ENCODE data around the gene SRA1. TPM values are rescaled to one million over a fixed set of nuclear protein-coding genes. Genes with fewer than 3 reads are reported as not detected.

Gene SRA1
- total RNA-seq (2014; rRNA removed; shearing (Covaris generic)) = 18.8 and 19.1 TPM in 2 replicates
- 21.3 and 24.5 TPM in 2 replicates for total RNA-seq (2022)
- Bru-seq, nascent RNA = percentile 71 among the genes with signal in this experiment
- percentile 76 among the genes with signal in this experiment for BruChase-seq, experiment 1, labeled RNA remaining after a 6-hour chase
- percentile 73 among the genes with signal in this experiment for BruChase-seq, experiment 2, labeled RNA remaining after a 2-hour chase
- long read RNA-seq, transcript SRA1-205 (4 exons, 1,466 nt) = minor isoform, 12 of 76 reads
- long read RNA-seq, transcript SRA1-201 (5 exons, 2,107 nt) = major isoform, 54 of 76 reads
- long read RNA-seq, partial matches to known transcripts = 2 of 76 reads
- long read RNA-seq, other reads (novel, unspliced or antisense) = 7 of 76 reads

DNA sequence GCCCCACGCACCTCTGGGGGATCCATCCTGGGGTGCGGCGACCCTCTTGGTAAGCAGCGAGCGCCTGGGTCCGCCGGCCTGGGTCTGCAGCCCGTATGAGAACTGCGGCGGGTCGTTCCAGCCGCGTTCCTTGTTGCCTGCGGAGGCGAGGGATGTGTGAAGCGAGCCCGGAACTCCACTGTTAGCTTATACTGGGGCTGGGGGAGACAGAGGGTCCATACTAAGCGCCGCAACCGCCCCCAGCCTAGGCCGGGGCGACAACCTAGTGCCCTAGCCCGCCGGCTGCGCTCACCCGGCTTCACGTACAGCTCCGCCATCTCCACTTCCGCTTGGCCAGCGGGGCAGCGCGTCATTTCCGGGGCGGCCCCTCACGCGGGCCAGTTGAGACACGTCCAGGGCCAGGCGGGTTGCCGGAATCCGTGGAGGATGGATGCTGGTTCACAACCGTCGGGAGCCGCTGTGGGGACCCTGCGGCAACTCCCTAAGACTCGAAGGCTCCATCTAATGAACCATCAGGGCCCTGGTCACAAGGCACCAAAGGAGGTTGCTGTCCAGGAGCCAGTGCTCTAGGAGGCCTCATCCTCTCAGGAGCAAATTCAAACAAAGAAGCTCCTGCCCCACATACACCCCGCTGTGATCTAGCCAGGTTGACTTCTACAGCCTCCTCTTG is at the start of gene SRA1:
Gene SRA1 (minus strand): TSS at position 338 of the 670 bp plus-strand sequence. CDS start 21 bp downstream, at position 317.
- intact Hi-C loops (cut with micrococcal nuclease; ENCODE audit: unreplicated experiment) = loop anchor here (2.0 to 10.0 kb wide), 4 partner anchors 82 to 312 kb away; partner anchors contain the start of genes ANKHD1, SLC4A9 and TMCO6
- no peaks in the 10 kb centered on the region for H4K20me1 ChIP-seq (ENCODE audit: insufficient read depth, low read length)
- no peaks in the 10 kb centered on the region for H3K9me3 ChIP-seq (ENCODE audit: low read length)
- no peak for TF ChIP-seq EZH2phosphoT487 (IDR thresholded peaks at IDR 0.05; ENCODE audit: borderline replicate concordance, low read depth, low read length)
- TF ChIP-seq, protein P1, sequence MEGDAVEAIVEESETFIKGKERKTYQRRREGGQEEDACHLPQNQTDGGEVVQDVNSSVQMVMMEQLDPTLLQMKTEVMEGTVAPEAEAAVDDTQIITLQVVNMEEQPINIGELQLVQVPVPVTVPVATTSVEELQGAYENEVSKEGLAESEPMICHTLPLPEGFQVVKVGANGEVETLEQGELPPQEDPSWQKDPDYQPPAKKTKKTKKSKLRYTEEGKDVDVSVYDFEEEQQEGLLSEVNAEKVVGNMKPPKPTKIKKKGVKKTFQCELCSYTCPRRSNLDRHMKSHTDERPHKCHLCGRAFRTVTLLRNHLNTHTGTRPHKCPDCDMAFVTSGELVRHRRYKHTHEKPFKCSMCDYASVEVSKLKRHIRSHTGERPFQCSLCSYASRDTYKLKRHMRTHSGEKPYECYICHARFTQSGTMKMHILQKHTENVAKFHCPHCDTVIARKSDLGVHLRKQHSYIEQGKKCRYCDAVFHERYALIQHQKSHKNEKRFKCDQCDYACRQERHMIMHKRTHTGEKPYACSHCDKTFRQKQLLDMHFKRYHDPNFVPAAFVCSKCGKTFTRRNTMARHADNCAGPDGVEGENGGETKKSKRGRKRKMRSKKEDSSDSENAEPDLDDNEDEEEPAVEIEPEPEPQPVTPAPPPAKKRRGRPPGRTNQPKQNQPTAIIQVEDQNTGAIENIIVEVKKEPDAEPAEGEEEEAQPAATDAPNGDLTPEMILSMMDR (conservative IDR thresholded peaks at IDR 0.05; ENCODE audit: low read length) = no peak
- BruUV-seq (replicated peaks) = no TSS peak
- no peaks in the 10 kb centered on the region for H3K9me2 ChIP-seq (ENCODE audit: insufficient read depth, low read length)
- H3K4me3 ChIP-seq (ENCODE audit: low read depth, low read length, poor library complexity, severe bottlenecking) = peak within 1 kb of the TSS; percentile 82
- peak within 1 kb of the TSS; percentile 91 for H3K4me2 ChIP-seq (ENCODE audit: low read length)
- peak within 1 kb of the TSS; percentile 46 for H3K27ac ChIP-seq (ENCODE audit: low read depth, low read length, poor library complexity, severe bottlenecking)
- H3K36me3 ChIP-seq (ENCODE audit: insufficient read depth, low read length) = peaks cover 18% of the 10 kb centered on the region
- H3K79me2 ChIP-seq (ENCODE audit: insufficient read depth, low read depth, low read length) = peaks cover 18% of the 10 kb centered on the region; the same call in 1 of the 2 replicates
- peak; percentile 89 for DNase-seq (ENCODE audit: low spot score)
- H2AFZ ChIP-seq (ENCODE audit: low read length) = peak within 1 kb of the TSS; percentile 63; the same call in 1 of the 2 replicates
- POLR2A ChIA-PET = interaction anchor here (0.7 to 1.4 kb wide), 4 partner anchors 9 to 26 kb away, joined by 3 to 5 read pairs (median 3); no protein-coding TSS in a partner anchor
- CTCF ChIA-PET (ENCODE audit: unreplicated experiment) = no interaction called here
- peaks cover 23% of the 10 kb centered on the region for H3K4me1 ChIP-seq (ENCODE audit: insufficient read depth, low read length, poor library complexity, severe bottlenecking)

DNA sequence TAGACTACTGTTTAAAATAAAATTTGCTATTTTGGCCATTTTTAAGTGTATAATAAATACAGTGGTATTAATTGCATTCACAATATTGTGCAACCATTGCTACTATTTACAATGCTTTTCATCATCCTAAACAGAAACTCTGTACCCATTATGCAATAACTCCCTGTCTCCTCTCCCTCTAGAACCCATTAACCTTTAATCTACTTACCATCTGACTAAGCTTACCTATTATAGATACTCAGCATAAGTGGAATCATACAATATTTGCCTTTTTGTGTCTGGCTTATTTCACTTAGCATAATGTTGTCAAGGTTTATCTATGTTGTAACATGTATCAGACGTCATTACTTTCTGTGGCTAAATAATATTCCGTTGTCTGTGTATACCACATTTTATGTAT is 49.8 kb upstream of the SRA1 start:
- H3K4me1 ChIP-seq (ENCODE audit: insufficient read depth, low read length, poor library complexity, severe bottlenecking) = no peaks in the 10 kb centered on the region
- no peak overlapping the region for H3K4me2 ChIP-seq (ENCODE audit: low read length)
- H3K4me3 ChIP-seq (ENCODE audit: low read depth, low read length, poor library complexity, severe bottlenecking) = no peak overlapping the region
- no peaks in the 10 kb centered on the region for H3K9me3 ChIP-seq (ENCODE audit: low read length)
- no peak overlapping the region for H3K27ac ChIP-seq (ENCODE audit: low read depth, low read length, poor library complexity, severe bottlenecking)
- no peaks in the 10 kb centered on the region for H3K36me3 ChIP-seq (ENCODE audit: insufficient read depth, low read length)
- H3K79me2 ChIP-seq (ENCODE audit: insufficient read depth, low read depth, low read length) = no peaks in the 10 kb centered on the region
- no peak for TF ChIP-seq EZH2phosphoT487 (IDR thresholded peaks at IDR 0.05; ENCODE audit: borderline replicate concordance, low read depth, low read length)
- TF ChIP-seq, protein P1 (conservative IDR thresholded peaks at IDR 0.05; ENCODE audit: low read length) = no peak
- CTCF ChIA-PET (ENCODE audit: unreplicated experiment) = no interaction called here
- POLR2A ChIA-PET = interaction anchor here (0.6 kb wide), 1 partner anchor 126 kb away, joined by 3 read pairs; no protein-coding TSS in a partner anchor
- H3K9me2 ChIP-seq (ENCODE audit: insufficient read depth, low read length) = no peaks in the 10 kb centered on the region
- DNase-seq (ENCODE audit: low spot score) = no peak
- H2AFZ ChIP-seq (ENCODE audit: low read length) = no peak overlapping the region
- no peaks in the 10 kb centered on the region for H4K20me1 ChIP-seq (ENCODE audit: insufficient read depth, low read length)
- intact Hi-C loops (cut with micrococcal nuclease; ENCODE audit: unreplicated experiment) = no loop called here
- BruUV-seq (replicated peaks) = no TSS peak
